H1 (cell line): ENCODE measurements around the gene NR3C2. TPM values are rescaled to one million over a fixed set of nuclear protein-coding genes. Genes with fewer than 3 reads are reported as not detected.

Experiments used
- CTCF ChIA-PET: fragments of 300-600 bp; sonication (Branson Sonifier 250); formaldehyde crosslinking; loops from one replicate; lab custom pipeline; 2021; ENCODE audit not compliant: partially characterized antibody; lab: Charles Lee
- POLR2A ChIA-PET: fragments of 300-600 bp; sonication (Branson Sonifier 250); formaldehyde crosslinking; loops from one replicate; lab custom pipeline; 2021; ENCODE audit warnings: inconsistent platforms; ENCODE audit not compliant: partially characterized antibody; lab: Charles Lee
- DNase-seq, 2 experiments: peaks; one replicate each; pipeline versions ENCODE4 v3.0.0 to v3.0.0-alpha.2; 2010 to 2022; ENCODE audit warnings: low spot score in 2 of 2, low read depth in 1 of 2, mixed read lengths in 1 of 2
- FAIRE-seq: peaks from 2 replicates; lab custom pipeline; 2011; peaks lifted over from hg19 to GRCh38; lab: Jason Lieb, UNC
- H2AFZ ChIP-seq: 2 replicates; pipeline ENCODE4 v1.8.1; 2012; ENCODE audit warnings: low read length, inconsistent platforms
- H2AK5ac ChIP-seq: 2 replicates; pipeline ENCODE4 v1.6.1; 2013; ENCODE audit warnings: low read depth, low read length
- H2BK120ac ChIP-seq: replicated peaks from 2 replicates; pipeline ENCODE3; 2013; ENCODE audit warnings: low read depth, low read length, inconsistent platforms
- H2BK12ac ChIP-seq: 2 replicates; pipeline ENCODE4 v1.6.1; 2013; ENCODE audit warnings: low read depth, low read length
- H2BK15ac ChIP-seq: 2 replicates; pipeline ENCODE4 v1.6.1; 2013; ENCODE audit warnings: low read length
- H2BK20ac ChIP-seq: 2 replicates; pipeline ENCODE4 v1.6.1; 2013; ENCODE audit warnings: low read length
- H2BK5ac ChIP-seq: 2 replicates; pipeline ENCODE4 v1.6.1; 2013; ENCODE audit warnings: low read depth, low read length
- H3K14ac ChIP-seq: 2 replicates; pipeline ENCODE4 v1.6.1; 2013; ENCODE audit warnings: inconsistent platforms; ENCODE audit not compliant: insufficient read length
- H3K18ac ChIP-seq: 2 replicates; pipeline ENCODE4 v1.6.1; 2013; ENCODE audit warnings: low read length; ENCODE audit errors: extremely low read depth
- H3K23ac ChIP-seq: 2 replicates; pipeline ENCODE4 v1.6.1; 2013; ENCODE audit warnings: inconsistent platforms; ENCODE audit not compliant: insufficient read length
- H3K23me2 ChIP-seq: 2 replicates; pipeline ENCODE4 v1.6.1; 2013; ENCODE audit warnings: low read depth, low read length
- H3K27ac ChIP-seq: 2 replicates; pipeline ENCODE4 v1.6.1; 2011; ENCODE audit warnings: low read depth, low read length, inconsistent platforms
- H3K27me3 ChIP-seq, 4 experiments: replicated peaks in 1 of 4; 1 replicate in 1 of 4; 2 replicates in 3 of 4; pipeline versions ENCODE4 v1.6.1 to v1.8.1; 2011 to 2013; ENCODE audit warnings: low read length in 3 of 4, mild to moderate bottlenecking in 3 of 4, inconsistent platforms in 2 of 4, mixed read lengths in 2 of 4, moderate library complexity in 1 of 4; ENCODE audit not compliant: control insufficient read depth in 3 of 4, insufficient read depth in 3 of 4; ENCODE audit errors: extremely low read depth in 1 of 4
- H3K36me3 ChIP-seq, 4 experiments: 2 replicates each; pipeline versions ENCODE4 v1.6.1 to v1.8.1; 2011 to 2013; ENCODE audit warnings: mild to moderate bottlenecking in 4 of 4, low read length in 3 of 4, moderate library complexity in 2 of 4, control low read depth in 1 of 4, inconsistent platforms in 1 of 4; ENCODE audit not compliant: insufficient read depth in 4 of 4, control insufficient read depth in 2 of 4
- H3K4ac ChIP-seq: replicated peaks from 2 replicates; pipeline ENCODE3; 2013; ENCODE audit warnings: low read length, low read depth, mixed read lengths, inconsistent platforms; ENCODE audit not compliant: insufficient read length
- H3K4me1 ChIP-seq, 4 experiments: replicated peaks in 1 of 4; 1 replicate in 1 of 4; 2 replicates in 3 of 4; pipeline versions ENCODE4 v1.6.1 to v1.8.1; 2011 to 2013; ENCODE audit warnings: low read length in 3 of 4, inconsistent platforms in 2 of 4, mixed read lengths in 1 of 4; ENCODE audit not compliant: insufficient read depth in 4 of 4, control insufficient read depth in 3 of 4
- H3K4me2 ChIP-seq, 2 experiments: 2 replicates each; pipeline versions ENCODE4 v1.6.1 to v1.8.1; 2011 to 2013; ENCODE audit warnings: low read depth in 2 of 2, low read length in 2 of 2, control low read depth in 1 of 2, inconsistent platforms in 1 of 2, mild to moderate bottlenecking in 1 of 2; ENCODE audit not compliant: insufficient read depth in 1 of 2
- H3K4me3 ChIP-seq, 4 experiments: fragments of 200-600, 300-600 bp in 1 of 4; sonication (generic), shearing (Covaris generic), sonication (Bioruptor Twin) in 1 of 4; 2 replicates each; pipeline versions ENCODE4 v1.5.1 to v1.8.1; 2011 to 2016; ENCODE audit warnings: low read length in 4 of 4, low read depth in 3 of 4, control low read depth in 2 of 4, inconsistent platforms in 2 of 4, mild to moderate bottlenecking in 2 of 4, mixed read lengths in 1 of 4, moderate library complexity in 1 of 4; ENCODE audit not compliant: insufficient read depth in 2 of 4; ENCODE audit errors: extremely low read depth in 1 of 4
- H3K56ac ChIP-seq: replicated peaks from 2 replicates; pipeline ENCODE3; 2013; ENCODE audit warnings: low read depth, mild to moderate bottlenecking, mixed read lengths, low read length, inconsistent platforms; ENCODE audit not compliant: insufficient read length
- H3K79me1 ChIP-seq: 2 replicates; pipeline ENCODE4 v1.6.1; 2013; ENCODE audit warnings: low read depth, low read length, control low read depth
- H3K79me2 ChIP-seq, 2 experiments: 2 replicates each; pipeline versions ENCODE4 v1.6.1 to v1.8.1; 2012 to 2013; ENCODE audit warnings: low read length in 2 of 2, mild to moderate bottlenecking in 2 of 2, inconsistent platforms in 1 of 2; ENCODE audit not compliant: insufficient read depth in 2 of 2, control insufficient read depth in 1 of 2
- H3K9ac ChIP-seq, 4 experiments: replicated peaks in 1 of 4; 1 replicate in 1 of 4; 2 replicates in 3 of 4; pipeline versions ENCODE4 v1.6.1 to v1.8.1; 2011 to 2013; ENCODE audit warnings: low read depth in 3 of 4, low read length in 3 of 4, control low read depth in 2 of 4, mild to moderate bottlenecking in 2 of 4, moderate library complexity in 2 of 4, inconsistent platforms in 1 of 4; ENCODE audit errors: extremely low read depth in 1 of 4
- H3K9me3 ChIP-seq, 2 experiments: 2 replicates each; pipeline versions ENCODE4 v1.6.1 to v1.8.1; 2012 to 2013; ENCODE audit warnings: mild to moderate bottlenecking in 2 of 2, moderate library complexity in 2 of 2, control low read depth in 1 of 2, inconsistent platforms in 1 of 2, low read depth in 1 of 2, low read length in 1 of 2, mixed read lengths in 1 of 2; ENCODE audit not compliant: insufficient read depth in 2 of 2
- H4K20me1 ChIP-seq, 2 experiments: replicated peaks in 1 of 2; 2 replicates each; pipeline versions ENCODE3 to v1.8.1; 2011 to 2013; ENCODE audit warnings: inconsistent platforms in 2 of 2, low read length in 2 of 2, mild to moderate bottlenecking in 1 of 2; ENCODE audit not compliant: insufficient read depth in 2 of 2, control insufficient read depth in 1 of 2
- H4K5ac ChIP-seq: 2 replicates; pipeline ENCODE4 v1.6.1; 2013; ENCODE audit warnings: low read length, low read depth, mixed read lengths, inconsistent platforms; ENCODE audit not compliant: insufficient read length
- H4K8ac ChIP-seq: 2 replicates; pipeline ENCODE4 v1.8.0; 2013; ENCODE audit warnings: mild to moderate bottlenecking, moderate library complexity, low read length, inconsistent platforms; ENCODE audit not compliant: insufficient read depth; ENCODE audit errors: extremely low read depth
- H4K91ac ChIP-seq: replicated peaks from 2 replicates; pipeline ENCODE3; 2013; ENCODE audit warnings: low read length, mixed read lengths, inconsistent platforms; ENCODE audit not compliant: insufficient read length
- BACH1 ChIP-seq: IDR thresholded peaks from 2 replicates; pipeline ENCODE4 v1.6.1; 2012; ENCODE audit warnings: low read length, improper control_type of control experiment
- CEBPB ChIP-seq: IDR thresholded peaks from 2 replicates; pipeline ENCODE4 v1.6.1; 2012; ENCODE audit warnings: low read depth, low read length
- CHD1 ChIP-seq: IDR thresholded peaks from 2 replicates; pipeline ENCODE4 v1.6.1; 2012; ENCODE audit warnings: low read depth, low read length, improper control_type of control experiment
- GABPA ChIP-seq: IDR thresholded peaks from 2 replicates; pipeline ENCODE4 v1.6.1; 2011; ENCODE audit warnings: mild to moderate bottlenecking, low read length, moderate library complexity, borderline replicate concordance; ENCODE audit not compliant: insufficient read depth
- GTF2F1 ChIP-seq: IDR thresholded peaks from 2 replicates; pipeline ENCODE4 v1.6.1; 2012; ENCODE audit warnings: low read depth, low read length, improper control_type of control experiment, borderline replicate concordance
- HDAC2 ChIP-seq, 2 experiments: fragments of 300-600 bp in 1 of 2; sonication (generic) in 1 of 2; IDR thresholded peaks; 2 replicates each; pipeline ENCODE4 v1.6.1; 2011 to 2012; ENCODE audit warnings: low read depth in 2 of 2, low read length in 2 of 2, mild to moderate bottlenecking in 2 of 2, moderate library complexity in 2 of 2, borderline replicate concordance in 1 of 2, inconsistent platforms in 1 of 2
- KDM1A ChIP-seq: fragments of 200-600, 300-600 bp; sonication (generic); IDR thresholded peaks from 2 replicates; pipeline ENCODE4 v1.7.1; 2016; ENCODE audit warnings: mild to moderate bottlenecking, low read length, borderline replicate concordance
- PHF8 ChIP-seq: fragments of 200-600 bp; sonication (generic); conservative IDR thresholded peaks from 2 replicates; pipeline ENCODE4 v1.7.1; 2012; ENCODE audit warnings: low read depth, mild to moderate bottlenecking, inconsistent platforms, low read length, moderate library complexity
- POLR2A ChIP-seq, 2 experiments: IDR thresholded peaks; 1 replicate in 1 of 2; 2 replicates in 1 of 2; pipeline ENCODE4 v1.6.1; 2011; ENCODE audit warnings: low read depth in 2 of 2, low read length in 2 of 2, mild to moderate bottlenecking in 2 of 2; ENCODE audit errors: control extremely low read depth in 1 of 2
- POLR2AphosphoS5 ChIP-seq: IDR thresholded peaks from 2 replicates; pipeline ENCODE4 v1.6.1; 2011; ENCODE audit warnings: low read depth, low read length
- POU5F1 ChIP-seq: IDR thresholded peaks from 2 replicates; pipeline ENCODE4 v1.6.1; 2011; ENCODE audit warnings: low read depth, mild to moderate bottlenecking, low read length, moderate library complexity
- SRF ChIP-seq: IDR thresholded peaks from 2 replicates; pipeline ENCODE4 v1.6.1; 2011; ENCODE audit warnings: mild to moderate bottlenecking, low read depth, low read length, moderate library complexity
- YY1 ChIP-seq: IDR thresholded peaks from 2 replicates; pipeline ENCODE4 v1.6.1; 2011; ENCODE audit warnings: low read depth, mild to moderate bottlenecking, low read length
- WGBS, 2 experiments: shearing (Covaris generic) in 1 of 2; methylation state at CpG; one replicate each; pipeline versions ENCODE4 v1.1.6 to v1.1.7; 2013 to 2015; ENCODE audit warnings: low lambda C conversion rate in 2 of 2, mixed read lengths in 2 of 2, inconsistent platforms in 1 of 2, low coverage in 1 of 2, missing lambda C conversion rate in 1 of 2; ENCODE audit not compliant: insufficient replicate concordance in 2 of 2, insufficient coverage in 1 of 2, insufficient read length in 1 of 2; ENCODE audit errors: extremely low coverage in 1 of 2, missing lambda C conversion rate in 1 of 2; 5-methylcytosine and 5-hydroxymethylcytosine counted together
- polyA plus RNA-seq, 7 experiments: library from polyadenylated mRNA; depleted of rRNA in 3 of 7; stranded (reverse) in 5 of 7; unstranded in 2 of 7; fragments of >200 nt in 5 of 7; fragments of 200-250 nt in 2 of 7; gene quantifications; 1 replicate in 5 of 7; 2 replicates in 1 of 7; 4 replicates in 1 of 7; pipeline versions ENCODE4 v1.2.1 to v1.2.3, GENCODE V29; 2011 to 2013; ENCODE audit warnings: missing spikeins in 2 of 7, mixed read lengths in 2 of 7
- total RNA-seq: library from RNA; stranded (reverse); fragmentation: NEBNext Ultra II Directional; extraction: Animal tissue kit (Norgen Biotek cat#: 25700); gene quantifications from 2 replicates; pipeline ENCODE4 v1.2.1, GENCODE V29; 2021

Gene NR3C2
- total and polyA plus RNA-seq, 2 of the 8 experiments (the other 6 are each of a cell fraction or from before 2014, with no cell fraction given) = 0.80 to 3.9 TPM

DNA sequence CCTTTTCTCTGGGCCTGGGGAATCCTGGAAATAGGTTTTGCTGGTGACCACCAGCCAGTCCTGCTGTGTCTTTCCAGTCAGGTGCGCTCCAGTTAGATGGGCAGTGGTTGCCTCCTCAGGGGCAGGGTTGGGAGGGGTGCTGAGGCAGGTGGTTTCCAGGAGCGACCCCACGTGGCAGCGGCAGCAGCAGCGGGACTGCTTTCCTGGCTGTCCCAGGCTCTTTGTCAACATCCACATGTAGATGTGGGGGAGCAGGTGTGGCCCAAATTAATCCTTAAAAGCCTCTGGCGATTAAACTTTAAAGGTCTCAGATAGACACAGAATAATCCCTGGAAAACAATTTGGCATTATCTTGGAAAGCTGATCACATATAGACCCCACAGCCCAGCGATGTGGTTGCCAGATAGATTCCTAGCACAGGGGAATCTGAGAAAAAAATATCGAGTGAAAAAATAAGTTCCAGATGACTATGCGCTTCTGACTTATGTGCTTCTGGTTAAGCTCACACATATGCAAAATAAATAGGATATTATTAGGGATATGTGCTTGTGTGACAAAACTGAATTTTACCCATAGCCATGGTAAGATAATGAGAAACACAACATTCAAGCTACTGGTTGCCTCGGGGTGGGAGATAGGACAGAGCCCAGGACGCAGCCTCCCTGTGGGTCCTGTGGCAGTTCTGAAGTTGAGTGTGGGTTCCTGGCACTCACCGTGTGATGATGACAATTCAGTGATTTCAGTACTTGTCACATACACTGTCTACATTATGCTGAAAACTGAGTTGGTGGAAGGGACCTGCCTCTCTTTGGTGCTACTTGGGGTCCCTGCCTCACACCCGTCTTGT lies 373.9 kb downstream of the NR3C2 start:
- Histone ChIP-seq H3K27ac (no peak overlapping the region), H3K4me2 (no peak overlapping the region), H2AK5ac (0 out of 2 replicates have a peak overlapping the region, but pooled peaks have one; percentile 82), H2AFZ (no peak overlapping the region), H4K5ac (no peak overlapping the region), H4K20me1 (no peaks in the 10 kb centered on the region), H2BK5ac (no peak overlapping the region), H2BK12ac (no peak overlapping the region), H2BK15ac (no peak overlapping the region), H4K8ac (no peak overlapping the region), H3K27me3 (no peaks in the 10 kb centered on the region), H3K18ac (no peak overlapping the region), H3K56ac (no peak overlapping the region), H4K91ac (no peak overlapping the region), H2BK120ac (no peak overlapping the region), H3K9me3 (no peaks in the 10 kb centered on the region), H3K4me3 (no peak overlapping the region), H3K79me1 (no peaks in the 10 kb centered on the region; the same call in 1 of the 2 replicates), H3K4me1 (peaks cover 0 to 3% (median 0%) of the 10 kb centered on the region in 4 experiments; a peak in 3 of 7 replicates), H3K23ac (no peak overlapping the region), H3K4ac (no peak overlapping the region), H3K36me3 (no peaks in the 10 kb centered on the region; a peak in 1 of 8 replicates), H3K23me2 (no peaks in the 10 kb centered on the region), H2BK20ac (no peak overlapping the region), H3K9ac (no peak overlapping the region), H3K14ac (no peak overlapping the region), H3K79me2 (no peaks in the 10 kb centered on the region)
- 83% methylated on average over 9 of the region's 13 CpGs; no CpG with 5 or more reads in 1 of the 2 experiments for WGBS, 2 experiments
- ChIA-PET CTCF (interaction anchor here (0.7 to 2.2 kb wide), 11 partner anchors 8 to 492 kb away, joined by 3 to 11 read pairs (median 3); no protein-coding TSS in a partner anchor), POLR2A (no interaction called here)
- no peak for FAIRE-seq
- DNase-seq = peak in 1 of 2 experiments; percentile 56
- TF ChIP-seq POU5F1 (no peak), POLR2A (IDR thresholded peaks at IDR 0.05; ENCODE audit: control extremely low read depth in 1 of 2, low read depth in 2 of 2, low read length in 2 of 2) (no peak), YY1 (no peak), GABPA (no peak), CEBPB (no peak), KDM1A (no peak), POLR2AphosphoS5 (no peak), GTF2F1 (no peak), SRF (no peak), BACH1 (no peak), CHD1 (no peak), HDAC2 (IDR thresholded peaks at IDR 0.05; ENCODE audit: borderline replicate concordance in 1 of 2, low read depth in 2 of 2, low read length in 2 of 2) (no peak), PHF8 (no peak)
